Activated CD4-positive, alpha-beta T cell treated with anti-CD3 and anti-CD28 coated beads for 36 hours (primary cell): Measurements from ENCODE around the gene IL15RA. TPM values are rescaled to one million over a fixed set of nuclear protein-coding genes. Genes with fewer than 3 reads are reported as not detected.

Source experiments
- ATAC-seq: fragments of 200-7000 bp; cut with Tn5 transposase; one replicate; pipeline ENCODE4 v1.10.0; 2021; ENCODE audit warnings: mild to moderate bottlenecking, moderate library complexity
- CTCF ChIA-PET: fragments of 350-600 bp; sonication (Branson Sonifier 250); formaldehyde crosslinking; loops from one replicate; lab custom pipeline; 2021; ENCODE audit warnings: antibody characterized with exemption; lab: Charles Lee
- POLR2A ChIA-PET: fragments of 350-600 bp; sonication (Branson Sonifier 250); formaldehyde crosslinking; loops from one replicate; lab custom pipeline; 2021; ENCODE audit warnings: antibody characterized with exemption, inconsistent platforms; lab: Charles Lee
- DNase-seq: peaks from one replicate; pipeline ENCODE4 v3.0.0-alpha.2; 2020
- H3K27ac Mint-ChIP-seq: one replicate; pipeline ENCODE4 v1.8.0; 2021; ENCODE audit warnings: mixed read lengths
- H3K27me3 Mint-ChIP-seq: one replicate; pipeline ENCODE4 v1.8.0; 2021; ENCODE audit warnings: mixed read lengths
- H3K36me3 Mint-ChIP-seq: one replicate; pipeline ENCODE4 v1.8.0; 2021; ENCODE audit warnings: low read depth, mixed read lengths
- H3K4me1 Mint-ChIP-seq: one replicate; pipeline ENCODE4 v1.8.0; 2021; ENCODE audit warnings: mixed read lengths
- H3K4me3 Mint-ChIP-seq: one replicate; pipeline ENCODE4 v1.8.0; 2021; ENCODE audit warnings: mild to moderate bottlenecking, moderate library complexity, mixed read lengths
- H3K9me3 Mint-ChIP-seq: one replicate; pipeline ENCODE4 v1.8.0; 2021; ENCODE audit warnings: low read depth, mixed read lengths
- intact Hi-C, 2 experiments: fragments of 100-400 bp; cut with DNase I in 1 of 2; cut with micrococcal nuclease in 1 of 2; formaldehyde crosslinking; loops; one replicate each; pipeline versions ENCODE4 v1.14.2 to v1.15.1; 2022 to 2024; cut with DNase I, micrococcal nuclease
- total RNA-seq, 2 experiments: library from RNA; stranded (reverse); gene quantifications; one replicate each; pipeline ENCODE4 v1.2.3, GENCODE V29; 2021

IL15RA gene
- total RNA-seq, 2 experiments from 2014 or later = 19.7 to 22.1 TPM

GRCh38 chr10:5940807-5941218 is 36.5 kb downstream of the IL15RA start:
- Mint-ChIP-seq H3K9me3 (no peaks in the 10 kb centered on the region), H3K36me3 (peaks cover 13% of the 10 kb centered on the region), H3K4me3 (no peak overlapping the region), H3K4me1 (peaks cover 2% of the 10 kb centered on the region), H3K27me3 (no peaks in the 10 kb centered on the region), H3K27ac (no peak overlapping the region)
- intact Hi-C loops = no loop called here
- no peak for ATAC-seq
- POLR2A ChIA-PET = no interaction called here
- CTCF ChIA-PET = no interaction called here
- DNase-seq = no peak

DNA sequence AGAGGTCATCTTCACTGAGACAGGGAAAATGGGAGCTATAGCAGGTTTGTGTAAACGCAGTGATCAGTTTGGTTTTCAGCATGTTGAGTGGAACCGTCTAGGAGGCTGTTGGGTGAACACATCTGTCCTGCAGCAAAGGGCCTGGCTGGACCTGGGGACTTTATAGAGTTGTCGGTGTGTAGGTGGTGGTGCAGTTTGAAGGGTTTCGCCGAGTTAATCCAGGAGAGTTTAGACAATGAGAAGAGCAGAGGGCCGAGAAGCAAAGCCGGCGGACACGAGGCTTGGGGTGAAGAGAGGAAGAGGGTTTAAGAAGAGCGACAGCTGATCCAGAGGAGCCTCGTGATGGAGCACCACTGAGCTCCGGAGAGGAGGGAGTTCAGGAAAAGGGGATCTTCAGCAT is 39.1 kb downstream of the IL15RA start:
- DNase-seq = no peak
- H3K27ac Mint-ChIP-seq = no peak overlapping the region
- ATAC-seq = no peak
- POLR2A ChIA-PET = no interaction called here
- H3K9me3 Mint-ChIP-seq = no peaks in the 10 kb centered on the region
- H3K4me1 Mint-ChIP-seq = no peaks in the 10 kb centered on the region
- CTCF ChIA-PET = interaction anchor here (0.9 kb wide), 1 partner anchor 34 kb away, joined by 3 read pairs; no protein-coding TSS in a partner anchor
- H3K27me3 Mint-ChIP-seq = no peaks in the 10 kb centered on the region
- H3K4me3 Mint-ChIP-seq = no peak overlapping the region
- peaks cover 14% of the 10 kb centered on the region for H3K36me3 Mint-ChIP-seq
- intact Hi-C loops = no loop called here

DNA sequence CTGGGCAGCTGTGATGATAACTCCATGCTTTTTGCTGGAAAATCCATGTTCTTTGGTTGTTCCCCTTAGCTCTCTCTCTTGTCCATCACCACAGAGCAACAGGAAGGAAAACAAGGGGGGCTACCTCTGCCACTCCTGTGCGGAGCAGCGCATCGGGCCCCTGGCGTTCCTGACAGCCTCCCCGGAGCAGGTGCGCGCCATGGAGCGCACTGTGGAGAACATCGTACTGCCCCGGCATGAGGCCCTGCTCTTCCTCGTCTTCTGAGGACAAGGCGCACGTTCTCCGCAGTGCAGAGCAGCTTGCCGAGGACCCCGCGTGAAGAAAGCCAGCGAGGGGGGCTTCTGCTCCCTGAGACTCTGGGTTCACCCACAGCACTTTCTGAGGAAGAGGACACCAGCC is 40.3 kb downstream of the IL15RA start:
- no peak overlapping the region for H3K27ac Mint-ChIP-seq
- ChIA-PET POLR2A (no interaction called here), CTCF (interaction anchor here (1.0 kb wide), 1 partner anchor 46 kb away, joined by 3 read pairs; no protein-coding TSS in a partner anchor)
- H3K36me3 Mint-ChIP-seq = peaks cover 18% of the 10 kb centered on the region
- H3K27me3 Mint-ChIP-seq = no peaks in the 10 kb centered on the region
- no peak for DNase-seq
- no peaks in the 10 kb centered on the region for H3K9me3 Mint-ChIP-seq
- H3K4me3 Mint-ChIP-seq = no peak overlapping the region
- intact Hi-C loops = no loop called here
- H3K4me1 Mint-ChIP-seq = no peaks in the 10 kb centered on the region
- ATAC-seq = no peak

DNA sequence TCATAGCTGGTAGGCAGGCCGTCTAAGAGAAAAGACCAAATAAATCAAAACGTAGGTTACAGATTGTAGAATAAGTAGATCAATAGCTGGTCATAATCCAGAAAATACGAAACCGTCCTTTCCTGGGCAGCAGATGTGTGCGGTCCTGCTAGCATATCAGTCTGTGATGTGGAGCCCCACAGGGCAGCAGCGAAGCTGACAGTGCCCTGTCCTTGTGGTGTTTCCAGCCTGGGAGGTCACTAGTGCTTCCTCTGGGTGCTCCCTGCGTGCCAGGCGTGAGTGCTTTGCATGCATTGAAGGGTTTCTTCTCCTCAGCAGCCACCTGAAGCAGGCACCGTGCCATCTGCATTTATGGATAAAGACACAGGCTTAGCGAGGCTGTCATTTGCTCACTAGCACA is 41.7 kb downstream of the IL15RA start:
- Mint-ChIP-seq H3K9me3 (no peaks in the 10 kb centered on the region), H3K36me3 (peaks cover 26% of the 10 kb centered on the region), H3K27ac (no peak overlapping the region), H3K4me3 (no peak overlapping the region), H3K27me3 (no peaks in the 10 kb centered on the region), H3K4me1 (no peaks in the 10 kb centered on the region)
- ATAC-seq (no peak), DNase-seq (no peak)
- CTCF ChIA-PET = no interaction called here
- POLR2A ChIA-PET = no interaction called here
- intact Hi-C loops = no loop called here

GRCh38 chr10:5933909-5934546 is 43.3 kb downstream of the IL15RA start:
- intact Hi-C loops = no loop called here
- H3K27ac Mint-ChIP-seq = no peak overlapping the region
- no peaks in the 10 kb centered on the region for H3K4me1 Mint-ChIP-seq
- no peak overlapping the region for H3K4me3 Mint-ChIP-seq
- ChIA-PET POLR2A (no interaction called here), CTCF (interaction anchor here (0.7 kb wide), 1 partner anchor 205 kb away, joined by 3 read pairs; no protein-coding TSS in a partner anchor)
- peaks cover 30% of the 10 kb centered on the region for H3K36me3 Mint-ChIP-seq
- H3K27me3 Mint-ChIP-seq = no peaks in the 10 kb centered on the region
- ATAC-seq (no peak), DNase-seq (no peak)
- H3K9me3 Mint-ChIP-seq = no peaks in the 10 kb centered on the region

DNA sequence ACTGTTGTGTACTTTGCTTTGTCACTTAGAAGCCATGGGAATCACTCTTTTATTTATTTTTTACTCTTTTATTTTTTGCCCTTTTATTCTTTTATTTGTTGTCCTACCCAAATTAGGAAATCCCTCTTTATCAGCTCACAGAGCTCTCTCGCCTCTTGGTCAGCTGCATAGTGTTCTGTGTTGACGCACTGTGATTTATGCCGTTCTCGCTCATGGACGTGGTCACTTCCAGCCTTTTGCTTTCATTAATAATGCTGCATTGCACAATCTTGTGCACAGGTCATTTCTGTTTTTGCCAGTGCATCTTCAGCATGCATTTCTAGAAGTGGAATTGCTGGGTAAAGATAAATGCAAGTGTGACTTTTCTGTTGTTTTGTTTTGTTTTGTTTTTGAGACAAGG is 45.0 kb downstream of the IL15RA start:
- no peak for ATAC-seq
- Mint-ChIP-seq H3K27me3 (no peaks in the 10 kb centered on the region), H3K4me3 (no peak overlapping the region), H3K27ac (no peak overlapping the region), H3K4me1 (no peaks in the 10 kb centered on the region), H3K9me3 (no peaks in the 10 kb centered on the region), H3K36me3 (peaks cover 34% of the 10 kb centered on the region)
- ChIA-PET CTCF (interaction anchor here (0.7 kb wide), 1 partner anchor 1824 kb away, joined by 3 read pairs; no protein-coding TSS in a partner anchor), POLR2A (no interaction called here)
- intact Hi-C loops = no loop called here
- no peak for DNase-seq

GRCh38 chr10:5930272-5930671 is 47.1 kb downstream of the IL15RA start:
- ATAC-seq (no peak), DNase-seq (no peak)
- Mint-ChIP-seq H3K4me1 (no peaks in the 10 kb centered on the region), H3K27me3 (no peaks in the 10 kb centered on the region), H3K27ac (no peak overlapping the region), H3K36me3 (peaks cover 36% of the 10 kb centered on the region), H3K4me3 (no peak overlapping the region), H3K9me3 (no peaks in the 10 kb centered on the region)
- ChIA-PET POLR2A (no interaction called here), CTCF (no interaction called here)
- intact Hi-C loops = no loop called here

- no peaks in the 10 kb centered on the region for H3K4me1 Mint-ChIP-seq
- ChIA-PET POLR2A (no interaction called here), CTCF (interaction anchor here (0.7 to 1.1 kb wide), 2 partner anchors 10 to 300 kb away, joined by 3 read pairs; no protein-coding TSS in a partner anchor)
- no peak overlapping the region for H3K27ac Mint-ChIP-seq
- H3K36me3 Mint-ChIP-seq = peaks cover 40% of the 10 kb centered on the region
- no peak for ATAC-seq
- H3K4me3 Mint-ChIP-seq = no peak overlapping the region
- intact Hi-C loops = no loop called here
- DNase-seq = no peak
- no peaks in the 10 kb centered on the region for H3K27me3 Mint-ChIP-seq
- H3K9me3 Mint-ChIP-seq = no peaks in the 10 kb centered on the region
Measured at GRCh38 chr10:5929442-5929841, 47.9 kb downstream of the IL15RA start.

DNA sequence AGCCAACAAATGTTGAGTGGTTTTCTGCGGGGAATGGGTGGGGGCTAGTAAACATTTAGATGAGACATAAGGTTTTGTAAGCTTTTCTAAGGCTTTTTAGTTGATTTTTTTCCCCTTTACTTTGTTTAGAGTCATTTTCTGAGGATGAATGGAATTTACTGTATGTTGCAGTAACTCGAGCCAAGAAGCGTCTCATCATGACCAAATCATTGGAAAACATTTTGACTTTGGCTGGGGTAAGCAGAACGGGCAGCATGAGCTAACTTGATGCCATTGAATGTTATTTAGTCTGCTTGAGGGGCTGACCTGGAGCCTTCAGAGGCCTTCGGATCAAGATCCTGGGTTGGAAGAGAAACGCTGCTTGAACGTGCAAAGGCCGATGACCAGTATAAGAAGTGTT is 50.0 kb downstream of the IL15RA start:
- Mint-ChIP-seq H3K4me3 (no peak overlapping the region), H3K27me3 (no peaks in the 10 kb centered on the region), H3K4me1 (no peaks in the 10 kb centered on the region), H3K9me3 (no peaks in the 10 kb centered on the region), H3K36me3 (peaks cover 52% of the 10 kb centered on the region), H3K27ac (no peak overlapping the region)
- POLR2A ChIA-PET = no interaction called here
- DNase-seq (no peak), ATAC-seq (no peak)
- CTCF ChIA-PET = no interaction called here
- intact Hi-C loops = no loop called here

- Mint-ChIP-seq H3K36me3 (peaks cover 54% of the 10 kb centered on the region), H3K27ac (no peak overlapping the region), H3K4me3 (no peak overlapping the region), H3K27me3 (no peaks in the 10 kb centered on the region), H3K4me1 (no peaks in the 10 kb centered on the region), H3K9me3 (no peaks in the 10 kb centered on the region)
- CTCF ChIA-PET = interaction anchor here (0.6 to 0.8 kb wide), 2 partner anchors 22 to 69 kb away, joined by 4 to 5 read pairs; no protein-coding TSS in a partner anchor
- POLR2A ChIA-PET = interaction anchor here (0.7 kb wide), 1 partner anchor 157 kb away, joined by 3 read pairs; no protein-coding TSS in a partner anchor
- no peak for ATAC-seq
- no peak for DNase-seq
- intact Hi-C loops = no loop called here
Measured at GRCh38 chr10:5924889-5925288, 52.5 kb downstream of the IL15RA start.

DNA sequence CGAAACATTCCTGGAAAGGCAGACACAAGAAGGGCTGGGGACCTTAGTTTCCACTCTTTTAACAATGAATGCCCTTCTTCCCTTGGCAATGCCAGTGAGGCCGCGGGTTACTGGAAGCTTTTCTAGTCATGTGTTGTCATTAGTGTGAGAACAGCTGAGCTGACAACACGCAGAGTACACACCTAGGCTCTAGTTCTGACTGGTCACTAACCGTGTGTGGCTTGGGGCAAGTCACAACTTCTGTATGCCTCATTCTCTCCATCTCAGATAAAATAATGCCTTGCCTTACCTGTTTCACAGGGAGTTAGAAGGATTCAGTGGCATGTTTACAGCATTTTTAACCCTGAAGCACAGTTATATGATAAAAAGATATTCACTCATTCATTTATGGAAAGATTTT is 55.6 kb downstream of the IL15RA start:
- peaks cover 50% of the 10 kb centered on the region for H3K36me3 Mint-ChIP-seq
- ChIA-PET POLR2A (no interaction called here), CTCF (interaction anchor here (0.6 kb wide), 1 partner anchor 270 kb away, joined by 3 read pairs; no protein-coding TSS in a partner anchor)
- intact Hi-C loops = no loop called here
- H3K27me3 Mint-ChIP-seq = no peaks in the 10 kb centered on the region
- H3K4me1 Mint-ChIP-seq = no peaks in the 10 kb centered on the region
- ATAC-seq (no peak), DNase-seq (no peak)
- no peak overlapping the region for H3K27ac Mint-ChIP-seq
- no peak overlapping the region for H3K4me3 Mint-ChIP-seq
- no peaks in the 10 kb centered on the region for H3K9me3 Mint-ChIP-seq

DNA sequence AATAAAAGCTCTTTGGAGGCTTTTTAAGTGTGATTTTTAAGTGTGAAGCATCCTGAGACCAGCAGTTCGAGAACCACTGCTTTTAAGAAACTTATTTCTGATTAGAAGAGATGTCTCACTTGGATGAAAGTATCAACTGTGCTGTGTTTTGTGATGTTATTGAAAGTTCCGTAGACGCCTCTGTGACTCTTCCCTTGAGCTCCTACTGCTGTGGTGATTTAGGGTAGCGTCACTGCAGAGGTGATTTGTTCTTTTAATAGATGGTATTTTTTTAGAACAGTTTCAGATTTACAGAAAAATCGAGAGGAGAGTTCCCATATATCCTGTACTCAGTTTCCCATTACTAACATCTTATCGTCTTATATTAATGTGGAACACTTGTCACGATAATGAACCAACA is 57.8 kb downstream of the IL15RA start:
- ChIA-PET POLR2A (no interaction called here), CTCF (no interaction called here)
- intact Hi-C loops = no loop called here
- Mint-ChIP-seq H3K4me3 (no peak overlapping the region), H3K36me3 (peaks cover 56% of the 10 kb centered on the region), H3K27ac (no peak overlapping the region), H3K9me3 (no peaks in the 10 kb centered on the region), H3K4me1 (no peaks in the 10 kb centered on the region), H3K27me3 (no peaks in the 10 kb centered on the region)
- DNase-seq (no peak), ATAC-seq (no peak)
